ENCODE measurements around the gene NUP85.
"Not testable (repeated sequence)": the region's sequence is repeated elsewhere in the genome, so short reads cannot be mapped to it uniquely, and the experiment has no call there.

The NUP85 gene

GRCh38 chr17:75277664-75278071, 72.2 kb downstream of the NUP85 start:
- Histone ChIP-seq H3K4me2 (ENCODE audit: low read length) (no peak overlapping the region), H2AFZ (ENCODE audit: low read length) (no peak overlapping the region), H3K9me2 (ENCODE audit: low read depth, low read length) (no peaks in the 10 kb centered on the region), H3F3A (ENCODE audit: insufficient read depth, low read length) (no peaks in the 10 kb centered on the region), H3K4me3 (ENCODE audit: low read depth, low read length, poor library complexity, severe bottlenecking) (no peak overlapping the region), H3K79me2 (ENCODE audit: insufficient read depth, low read length) (no peaks in the 10 kb centered on the region), H3K36me3 (ENCODE audit: insufficient read depth, low read length) (peaks cover 72% of the 10 kb centered on the region), H3K27me3 (ENCODE audit: insufficient read depth, low read length) (no peaks in the 10 kb centered on the region), H3K9me3 (ENCODE audit: low read length) (no peaks in the 10 kb centered on the region), H3K27ac (ENCODE audit: low read depth, low read length, poor library complexity, severe bottlenecking) (no peak overlapping the region), H3K9ac (ENCODE audit: low read length) (no peak overlapping the region), H3K4me1 (ENCODE audit: insufficient read depth, low read length, severe bottlenecking) (peaks cover 4% of the 10 kb centered on the region), H4K20me1 (ENCODE audit: insufficient read depth, low read length) (no peaks in the 10 kb centered on the region)
- TF ChIP-seq EZH2 (IDR thresholded peaks at IDR 0.05; ENCODE audit: borderline replicate concordance, low read length), result no peak
- no peak for TF ChIP-seq CTCF (IDR thresholded peaks at IDR 0.05; ENCODE audit: low read length)

DNA sequence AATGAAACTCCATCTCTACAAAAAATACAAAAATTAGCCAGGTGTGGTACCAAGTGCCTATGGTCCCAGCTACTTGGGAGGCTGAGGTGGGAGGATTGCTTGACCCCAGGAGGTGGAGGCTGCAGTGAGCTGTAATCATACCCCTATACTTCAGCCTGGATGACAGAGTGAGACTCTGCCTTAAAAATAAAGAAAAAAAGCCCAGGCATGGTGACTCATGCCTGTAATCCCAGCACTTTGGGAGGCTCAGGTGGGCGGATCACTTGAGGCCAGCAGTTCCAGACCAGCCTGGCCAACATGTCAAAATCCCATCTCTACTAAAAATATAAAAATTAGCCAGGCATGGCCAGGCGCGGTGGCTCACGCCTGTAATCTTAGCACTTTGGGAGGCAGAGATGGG, 74.7 kb downstream of the NUP85 start:
- H3K79me2 ChIP-seq (ENCODE audit: insufficient read depth, low read length); H3K27me3 ChIP-seq (ENCODE audit: insufficient read depth, low read length); H3K4me2 ChIP-seq (ENCODE audit: low read length); H3K9ac ChIP-seq (ENCODE audit: low read length); H3K4me1 ChIP-seq (ENCODE audit: insufficient read depth, low read length, severe bottlenecking); H2AFZ ChIP-seq (ENCODE audit: low read length); H3F3A ChIP-seq (ENCODE audit: insufficient read depth, low read length); H3K9me2 ChIP-seq (ENCODE audit: low read depth, low read length); H3K27ac ChIP-seq (ENCODE audit: low read depth, low read length, poor library complexity, severe bottlenecking); H3K9me3 ChIP-seq (ENCODE audit: low read length); H4K20me1 ChIP-seq (ENCODE audit: insufficient read depth, low read length); H3K4me3 ChIP-seq (ENCODE audit: low read depth, low read length, poor library complexity, severe bottlenecking): not testable (repeated sequence)
- peaks cover 68% of the 10 kb centered on the region for H3K36me3 ChIP-seq (ENCODE audit: insufficient read depth, low read length)

DNA sequence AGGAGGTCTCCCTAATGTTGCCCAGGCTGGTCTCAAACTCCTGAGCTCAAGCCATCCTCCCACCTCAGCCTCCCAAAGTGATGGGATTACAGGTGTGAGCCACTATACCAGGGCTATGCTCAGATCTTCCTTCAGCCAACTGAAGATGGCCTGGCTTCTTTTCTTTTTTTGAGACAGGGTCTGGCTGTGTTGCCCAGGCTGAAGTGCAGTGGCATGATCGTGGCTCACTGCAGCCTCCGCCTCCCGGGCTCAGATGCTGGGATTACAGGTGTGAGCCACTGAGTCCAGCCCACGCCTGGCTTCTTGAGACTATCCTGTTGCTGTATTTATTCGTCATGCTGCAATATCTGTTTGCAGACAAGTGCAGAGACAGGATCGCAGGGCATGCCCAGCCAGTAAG, 79.6 kb downstream of the NUP85 start:
- H3K9me2 ChIP-seq (ENCODE audit: low read depth, low read length), result no peaks in the 10 kb centered on the region
- peaks cover 17% of the 10 kb centered on the region for H3K4me1 ChIP-seq (ENCODE audit: insufficient read depth, low read length, severe bottlenecking)
- peaks cover 9% of the 10 kb centered on the region for H3K79me2 ChIP-seq (ENCODE audit: insufficient read depth, low read length)
- TF ChIP-seq EZH2 (IDR thresholded peaks at IDR 0.05; ENCODE audit: borderline replicate concordance, low read length) (no peak), CTCF (IDR thresholded peaks at IDR 0.05; ENCODE audit: low read length) (no peak)
- no peaks in the 10 kb centered on the region for H3K27me3 ChIP-seq (ENCODE audit: insufficient read depth, low read length)
- no peaks in the 10 kb centered on the region for H3F3A ChIP-seq (ENCODE audit: insufficient read depth, low read length)
- no peak overlapping the region for H3K4me2 ChIP-seq (ENCODE audit: low read length)
- no peak overlapping the region for H3K4me3 ChIP-seq (ENCODE audit: low read depth, low read length, poor library complexity, severe bottlenecking)
- no peaks in the 10 kb centered on the region for H3K9me3 ChIP-seq (ENCODE audit: low read length)
- H3K36me3 ChIP-seq (ENCODE audit: insufficient read depth, low read length), result peaks cover 57% of the 10 kb centered on the region
- no peaks in the 10 kb centered on the region for H4K20me1 ChIP-seq (ENCODE audit: insufficient read depth, low read length)
- H3K9ac ChIP-seq (ENCODE audit: low read length), result no peak overlapping the region
- no peak overlapping the region for H2AFZ ChIP-seq (ENCODE audit: low read length)
- no peak overlapping the region for H3K27ac ChIP-seq (ENCODE audit: low read depth, low read length, poor library complexity, severe bottlenecking)

Data from OCI-LY1 (cell line).